ENCODE data around the gene DPM1.

Gene DPM1

DNA sequence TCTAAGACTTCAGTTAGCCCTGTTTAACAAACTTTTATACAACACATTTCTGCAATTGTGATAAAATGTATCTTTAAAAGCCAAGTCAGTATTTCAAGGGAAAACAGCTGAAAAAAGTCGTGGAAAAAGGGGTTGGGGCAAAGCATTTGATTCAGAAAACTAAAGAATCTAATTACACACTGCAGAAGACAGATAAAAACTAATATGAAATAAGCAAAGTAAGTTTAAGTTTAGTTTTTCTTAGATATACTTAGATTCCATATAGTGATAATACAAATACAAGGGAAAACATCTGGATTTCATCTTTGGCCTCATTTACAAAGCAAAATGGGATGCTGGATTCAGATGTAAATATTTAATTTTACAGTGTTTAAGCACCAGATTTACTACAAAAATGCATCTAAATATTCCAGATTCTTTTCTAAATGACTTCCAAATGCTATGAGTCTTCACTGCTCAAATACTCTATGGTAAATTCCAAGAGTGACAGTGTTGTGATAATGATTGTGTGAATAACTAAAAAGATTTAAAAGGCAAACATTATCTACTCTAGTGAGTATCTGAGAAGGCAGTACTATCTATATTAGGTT is 25.5 kb downstream of the DPM1 start:
- intact Hi-C loops (cut with DNase I): no loop called here
- no peak for DNase-seq

GRCh38 chr20:50932016-50932485 is 26.3 kb downstream of the DPM1 start:
- DNase-seq: no peak
- intact Hi-C loops (cut with DNase I): no loop called here

DNA sequence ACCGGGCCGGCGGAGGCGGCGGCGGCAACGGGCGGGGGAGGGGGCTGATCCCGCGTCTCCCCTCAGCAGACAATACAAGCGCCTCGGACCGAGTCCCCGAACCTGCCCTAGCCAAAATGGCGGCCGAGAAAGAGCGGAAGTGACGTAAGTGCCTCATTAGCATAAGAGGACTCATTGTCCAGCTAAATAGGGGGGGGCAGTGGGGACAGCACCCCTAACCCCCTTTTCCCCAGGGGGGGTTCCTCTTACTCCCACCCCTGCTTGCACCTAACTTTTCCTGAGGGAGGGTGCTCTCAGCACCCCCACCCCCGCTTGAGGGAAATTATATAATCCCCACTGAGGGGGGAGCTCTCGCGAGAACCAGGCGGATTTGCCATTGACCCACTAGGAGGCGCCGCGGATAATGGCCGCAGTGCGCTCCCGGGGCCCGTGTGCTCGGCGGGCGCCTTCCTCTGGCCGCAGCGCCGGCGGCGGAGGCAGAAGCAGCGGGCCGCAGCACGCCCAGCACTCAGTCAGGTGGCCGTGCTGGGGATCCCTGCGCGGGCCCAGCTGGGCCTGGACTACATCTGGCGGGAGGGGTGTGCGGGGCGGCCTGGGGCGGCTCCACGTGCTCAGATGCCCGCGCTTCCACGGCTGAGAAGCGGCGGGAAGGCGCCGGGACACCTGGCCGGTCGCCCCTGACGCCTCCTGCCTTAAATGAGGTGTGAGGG is 26.9 kb downstream of the DPM1 start, which contains the start of gene ADNP:
TSS of gene ADNP (minus strand) at position 132 of the 710 bp plus-strand sequence. CDS start 27,441 bp downstream, outside the sequence.
- intact Hi-C loops (cut with DNase I): loop anchor here (1.0 to 2.0 kb wide), 2 partner anchors 27 to 137 kb away; partner anchors contain the start of genes BCAS4, DPM1 and MOCS3
- peak; percentile 80 to 96 (median 90) for DNase-seq

- peak in 3 of 42 donors; percentile 51 to 61 (median 57) for DNase-seq
- intact Hi-C loops (cut with DNase I): loop anchor here (1.0 to 2.0 kb wide), 2 partner anchors 27 to 136 kb away; partner anchors contain the start of genes BCAS4, DPM1 and MOCS3
Measured at GRCh38 chr20:50930976-50931305, 27.4 kb downstream of the DPM1 start.

GRCh38 chr20:50930139-50930975 is 28.0 kb downstream of the DPM1 start:
- intact Hi-C loops (cut with DNase I): loop anchor here (2.0 kb wide), 1 partner anchor 136 kb away; the partner anchor contains the start of gene BCAS4
- peak in 29 of 42 donors; percentile 9 to 57 (median 24) for DNase-seq

DNA sequence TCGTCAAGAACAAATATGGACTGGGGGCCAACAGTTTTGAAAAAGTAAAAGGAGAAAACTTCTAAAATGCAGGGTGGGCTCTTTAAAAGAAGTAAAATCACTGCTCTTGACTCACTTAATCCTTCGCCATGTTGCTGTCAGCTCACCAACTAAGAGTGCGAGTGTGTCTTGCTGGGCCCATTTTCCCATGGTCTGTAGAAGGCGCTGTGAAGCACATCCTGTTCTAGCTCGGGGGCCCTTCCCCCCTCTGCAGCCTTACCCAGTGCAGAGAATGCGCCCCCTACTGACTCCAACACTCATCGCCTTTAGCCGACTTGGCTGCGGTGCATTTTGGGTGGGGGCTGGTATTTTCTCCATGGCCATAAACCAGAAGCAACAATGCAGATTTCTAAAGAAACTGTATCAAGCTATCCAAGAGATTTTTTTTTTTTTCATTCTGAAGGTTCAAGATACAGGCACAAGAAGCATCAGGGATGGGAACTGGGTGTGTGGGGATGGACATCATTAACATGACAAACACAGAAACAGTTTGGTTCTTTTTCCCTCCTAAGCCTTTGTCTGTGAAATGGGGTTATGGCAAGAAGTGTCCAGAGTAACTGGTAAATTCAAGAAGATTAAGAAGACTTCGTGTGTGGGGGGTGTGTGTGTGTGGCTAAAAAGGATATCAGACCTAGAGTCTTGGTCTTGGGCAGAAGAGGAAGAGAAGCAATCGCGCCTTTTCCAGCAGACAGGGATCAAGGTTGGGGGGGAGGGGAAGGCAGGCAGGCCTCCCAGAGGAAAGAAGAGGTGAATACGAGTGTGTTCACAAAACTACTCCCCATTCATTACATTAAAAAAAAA is 28.8 kb downstream of the DPM1 start:
- intact Hi-C loops (cut with DNase I): loop anchor here (2.0 kb wide), 1 partner anchor 135 kb away; the partner anchor contains the start of gene BCAS4
- DNase-seq: peak; percentile 81 to 97 (median 92)

DNA sequence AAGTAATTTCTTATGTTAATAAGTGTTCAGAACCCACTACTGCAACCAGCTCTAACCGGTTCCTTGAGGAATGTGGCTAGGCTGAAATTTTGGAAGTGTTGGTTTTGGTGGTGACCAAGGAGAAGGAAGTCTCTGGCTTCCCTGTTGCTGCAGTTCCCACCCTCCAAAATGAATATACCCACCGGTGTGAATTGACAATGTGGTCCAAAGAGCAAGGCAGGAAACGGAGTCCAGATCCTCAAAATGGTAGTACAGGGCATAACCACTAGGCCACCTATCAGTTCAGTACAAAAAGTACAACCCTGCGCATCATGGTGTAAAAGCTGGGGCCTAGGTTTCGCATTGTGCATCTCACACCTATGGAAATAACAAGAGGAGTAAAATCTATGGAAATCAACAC is 29.9 kb downstream of the DPM1 start:
- intact Hi-C loops (cut with DNase I): no loop called here
- DNase-seq: no peak

GRCh38 chr20:50926530-50926929 is 31.8 kb downstream of the DPM1 start:
- DNase-seq: no peak

DNA sequence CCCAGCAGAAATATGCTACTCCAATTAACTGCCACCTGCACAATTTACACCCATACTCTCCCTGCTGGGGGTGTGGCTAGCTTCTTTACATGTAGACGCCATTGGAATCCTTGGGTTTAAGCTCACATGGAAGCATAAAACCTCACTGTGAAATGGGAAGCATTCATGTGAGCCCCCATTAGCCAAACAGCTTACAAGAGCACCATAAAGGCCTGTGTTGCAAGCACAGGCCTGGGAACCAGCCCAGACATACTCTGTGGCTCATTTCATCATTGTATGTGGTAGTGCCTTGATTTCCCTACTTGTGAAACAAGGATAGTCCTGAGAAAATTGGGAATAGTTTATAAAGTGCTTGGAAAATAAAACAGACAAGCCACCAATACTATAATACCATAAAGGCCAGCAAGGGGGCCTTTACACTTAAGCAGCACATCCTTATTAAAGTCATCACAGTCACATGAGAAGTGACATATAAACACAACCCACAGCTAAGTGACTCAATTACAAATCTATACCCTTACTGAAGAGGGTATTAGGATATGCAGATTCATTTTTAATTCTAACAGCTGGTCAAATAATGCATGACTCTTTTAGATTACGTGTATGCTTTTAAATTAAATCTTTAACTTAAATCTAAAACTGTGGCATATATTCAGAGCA is 33.9 kb downstream of the DPM1 start:
- intact Hi-C loops (cut with DNase I): no loop called here
- no peak for DNase-seq

More at GRCh38 chr20:50926530-50926929, 31.8 kb downstream of the DPM1 start:
- intact Hi-C loops (cut with DNase I): no loop called here

DNA sequence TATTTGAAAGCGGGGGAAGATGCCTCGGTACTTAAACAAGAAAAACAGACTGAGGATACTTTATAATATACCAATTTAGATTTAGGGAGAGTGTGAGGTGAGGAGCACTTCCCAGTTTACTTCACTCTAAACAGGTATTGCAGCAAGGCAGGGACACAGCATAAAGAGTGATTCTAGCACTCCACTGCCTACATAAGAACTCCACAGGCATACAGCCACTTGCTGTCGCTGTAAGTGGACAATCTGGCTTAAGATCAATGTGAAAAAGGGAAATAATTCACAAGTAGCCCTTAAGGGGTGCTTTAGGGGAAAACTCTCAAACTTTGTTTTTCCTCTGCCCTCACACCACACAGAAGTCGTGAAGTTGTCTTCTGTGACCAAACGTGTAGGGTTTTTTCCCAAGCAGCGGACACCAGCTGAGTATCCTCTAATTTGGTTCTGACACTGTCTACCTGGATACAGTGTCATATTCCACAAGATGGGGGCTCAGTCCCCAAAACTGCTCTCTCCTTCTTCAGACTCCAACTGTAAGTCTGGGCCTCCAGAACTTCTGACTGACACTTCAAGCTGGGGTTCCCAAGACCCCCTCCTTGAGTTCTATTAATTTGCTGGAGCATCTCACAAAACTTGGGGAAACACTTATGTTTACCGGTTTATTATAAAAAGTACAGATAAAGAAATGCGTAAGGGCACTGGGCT is 36.4 kb downstream of the DPM1 start:
- no peak for DNase-seq
- intact Hi-C loops (cut with DNase I): no loop called here

DNA sequence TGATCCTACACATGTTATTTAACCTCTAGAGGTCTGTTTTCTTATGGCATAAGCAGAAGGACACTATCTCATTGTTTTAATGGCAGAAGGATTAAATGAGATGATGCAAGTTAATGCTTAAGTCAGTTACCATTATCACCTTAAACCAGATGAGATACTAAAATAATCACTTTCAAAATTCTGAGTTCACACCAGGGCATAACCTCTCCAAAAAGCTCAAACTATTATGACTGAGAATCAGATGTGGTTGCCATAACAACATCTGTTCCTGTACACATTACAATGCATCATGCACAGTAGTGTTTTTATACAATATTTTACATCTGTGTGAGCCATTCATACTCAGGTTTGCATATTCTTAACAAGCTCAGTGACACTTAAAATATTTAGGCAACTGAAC is 37.3 kb downstream of the DPM1 start:
- DNase-seq: no peak
- intact Hi-C loops (cut with DNase I): no loop called here

- intact Hi-C loops (cut with DNase I): no loop called here
- DNase-seq: peak in 27 of 42 donors; percentile 10 to 64 (median 36)
Measured at GRCh38 chr20:50919567-50919966, 38.8 kb downstream of the DPM1 start.

- intact Hi-C loops (cut with DNase I): no loop called here
- no peak for DNase-seq
Measured at GRCh38 chr20:50918403-50918802, 39.9 kb downstream of the DPM1 start.

- intact Hi-C loops (cut with DNase I): no loop called here
Measured at GRCh38 chr20:50916934-50917333, 41.4 kb downstream of the DPM1 start.

DNA sequence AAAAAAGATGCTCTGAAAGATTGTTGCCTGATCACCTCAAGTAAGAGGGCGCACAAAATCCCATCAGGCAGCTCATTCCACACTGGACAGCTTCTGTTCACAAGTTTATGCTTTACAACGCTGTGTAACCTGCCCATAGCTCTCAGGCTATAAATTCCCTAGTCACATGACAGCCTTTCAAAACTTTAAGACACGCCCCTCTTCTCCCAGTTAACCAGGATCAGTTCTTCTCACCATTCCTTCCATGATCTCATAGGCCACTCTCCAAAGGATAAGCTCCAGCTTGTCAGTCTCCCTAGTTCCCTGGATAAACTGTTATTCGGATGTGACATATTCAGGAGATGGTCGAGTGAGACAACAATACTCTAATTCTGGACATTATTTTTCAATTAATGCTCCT is 42.1 kb downstream of the DPM1 start:
- intact Hi-C loops (cut with DNase I): no loop called here
- no peak for DNase-seq

More at GRCh38 chr20:50916934-50917333, 41.4 kb downstream of the DPM1 start:
- no peak for DNase-seq

- intact Hi-C loops (cut with DNase I): no loop called here
Measured at GRCh38 chr20:50915424-50915823, 42.9 kb downstream of the DPM1 start.

DNA sequence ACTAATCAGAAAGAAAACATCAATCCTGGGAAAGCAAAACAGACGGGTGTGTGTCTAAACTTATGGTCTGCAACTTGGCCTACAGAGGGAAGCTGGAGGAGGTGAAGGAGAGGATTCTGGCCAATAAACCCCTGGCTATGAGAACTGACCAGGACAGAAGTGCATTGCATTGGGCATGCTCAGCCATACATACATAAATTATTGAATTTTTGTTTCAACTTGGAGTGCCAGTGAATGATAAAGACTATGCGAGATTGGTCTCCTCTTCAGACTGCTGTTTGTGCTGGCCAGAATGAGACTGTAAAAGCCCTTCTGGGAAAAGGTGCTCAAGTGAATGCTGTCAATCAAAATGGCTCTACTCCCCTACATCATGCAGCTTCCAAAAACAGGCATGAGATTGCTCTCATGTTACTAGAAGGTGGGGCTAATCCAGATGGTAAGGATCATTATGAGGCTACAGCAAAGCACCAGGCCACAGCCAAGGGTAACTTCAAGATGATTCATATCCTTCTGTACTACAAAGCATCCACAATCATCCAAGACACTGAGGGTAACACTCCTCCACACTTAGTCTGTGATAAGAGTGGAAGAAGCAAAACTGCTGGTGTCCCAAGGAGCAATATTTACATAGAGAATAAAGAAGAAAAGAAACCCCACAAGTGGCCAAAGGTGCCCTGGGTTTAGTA is 44.5 kb downstream of the DPM1 start:
- intact Hi-C loops (cut with DNase I): no loop called here
- no peak for DNase-seq

More at GRCh38 chr20:50915424-50915823, 42.9 kb downstream of the DPM1 start:
- peak in 2 of 42 donors; percentile 19 to 41 for DNase-seq

All from head of caudate nucleus (tissue), 42 donors.